Hair follicular keratinocyte (primary cell): ENCODE results near the gene C2orf15. TPM values are rescaled to one million over a fixed set of nuclear protein-coding genes. Genes with fewer than 3 reads are reported as not detected.

Experiments
- total RNA-seq: library from RNA; depleted of rRNA; stranded (reverse); fragments of >200 nt; gene quantifications from 2 replicates; pipeline ENCODE4 v1.2.3, GENCODE V29; 2015

C2orf15 gene
- total RNA-seq, result 0.16 and 2.3 TPM in 2 replicates

GRCh38 chr2:99141110-99142108 lies at the start of gene C2orf15:
Gene C2orf15 (plus strand): TSS chr2:99141707. CDS start chr2:99150559, 8,852 bp downstream.

GRCh38 chr2:99154643-99155536 lies 13.4 kb downstream of the C2orf15 start, which contains the start of the genes LIPT1 and TSGA10:
Gene LIPT1 (plus strand): TSS chr2:99154967. CDS start chr2:99161958, 6,991 bp downstream.
Gene TSGA10 (minus strand): TSS chr2:99154942. CDS start chr2:99109439, 45,503 bp downstream.

GRCh38 chr2:99180755-99181623 lies 39.5 kb downstream of the C2orf15 start, which contains the start of the genes MITD1 and MRPL30:
Gene MITD1 (minus strand): TSS chr2:99181058. CDS start chr2:99180981, 77 bp downstream.
Gene MRPL30 (plus strand): TSS chr2:99181184. CDS start chr2:99186204, 5,020 bp downstream.

Other genes starting within 250 kb of the C2orf15 start
- 0.23 and 0.80 TPM in 2 replicates for gene CRACDL, start 205.5 kb upstream of the C2orf15 start, total RNA-seq
- 1.3 and 1.5 TPM in 2 replicates for gene TSGA10, start 13.2 kb downstream of the C2orf15 start, total RNA-seq
- gene LIPT1, start 13.3 kb downstream of the C2orf15 start, total RNA-seq, result 3.1 and 3.4 TPM in 2 replicates
- 31.3 and 42.6 TPM in 2 replicates for gene MITD1, start 39.4 kb downstream of the C2orf15 start, total RNA-seq
- gene MRPL30, start 39.5 kb downstream of the C2orf15 start, total RNA-seq, result 42.2 and 44.1 TPM in 2 replicates
- not detected in 2 replicates for gene LYG2, start 114.0 kb downstream of the C2orf15 start, total RNA-seq
- gene LYG1, start 159.5 kb downstream of the C2orf15 start, total RNA-seq, result 0.23 TPM in 1 of 2 replicates, not detected in the other
- gene TXNDC9, start 194.6 kb downstream of the C2orf15 start, total RNA-seq, result 63.2 and 66.8 TPM in 2 replicates
- gene EIF5B, start 195.7 kb downstream of the C2orf15 start, total RNA-seq, result 20.7 and 21.0 TPM in 2 replicates